Measurements from ENCODE around the gene FAM149B1.

The FAM149B1 gene

DNA sequence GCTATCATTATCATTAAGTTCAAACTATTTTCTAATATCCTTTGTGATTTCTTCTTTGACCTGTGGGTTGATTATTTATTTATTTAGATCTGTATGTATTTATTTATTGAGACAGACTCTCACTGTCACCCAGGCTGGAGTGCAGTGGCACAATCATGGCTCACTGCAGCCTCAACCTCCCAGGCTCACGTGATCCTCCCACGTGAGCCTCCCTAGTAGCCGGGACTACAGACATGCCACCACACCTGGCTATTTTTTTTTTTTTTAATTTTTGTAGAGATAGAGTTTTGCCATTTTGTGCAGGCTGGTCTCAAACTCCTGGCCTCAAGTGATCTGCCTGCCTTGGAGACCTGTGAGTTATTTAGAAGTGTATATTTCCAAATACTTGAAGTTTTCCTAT, 113.2 kb downstream of the FAM149B1 start:
- no peaks in the 10 kb centered on the region for H3K27me3 ChIP-seq (ENCODE audit: control insufficient read depth in 3 of 3, insufficient read depth in 3 of 3, low read depth in 1 of 3, low read length in 3 of 3)
- H2BK15ac ChIP-seq (ENCODE audit: low read length) = no peak overlapping the region
- no peak overlapping the region for H2BK5ac ChIP-seq (ENCODE audit: low read length)
- no peak overlapping the region for H2BK120ac ChIP-seq (ENCODE audit: low read depth, low read length)
- H2AK5ac ChIP-seq (ENCODE audit: low read depth, low read length) = no peak overlapping the region
- H3K9me3 ChIP-seq (replicated peaks in 1 of 2; ENCODE audit: control insufficient read depth in 2 of 2, insufficient read depth in 1 of 2, low read depth in 1 of 2, low read length in 2 of 2) = no peaks in the 10 kb centered on the region
- no peak overlapping the region for H2BK12ac ChIP-seq (ENCODE audit: low read length)
- no peak overlapping the region for H2AFZ ChIP-seq (ENCODE audit: low read length)
- no peak overlapping the region for H3K27ac ChIP-seq (replicated peaks; ENCODE audit: low read length)
- H4K91ac ChIP-seq (ENCODE audit: low read depth, low read length, poor library complexity) = no peak overlapping the region
- no peaks in the 10 kb centered on the region for H3K36me3 ChIP-seq (replicated peaks in 1 of 2; ENCODE audit: control insufficient read depth in 2 of 2, insufficient read depth in 2 of 2, low read length in 2 of 2)
- H3K9ac ChIP-seq (ENCODE audit: low read depth, low read length, poor library complexity) = no peak overlapping the region
- H3K4me1 ChIP-seq (ENCODE audit: control insufficient read depth in 2 of 2, insufficient read depth in 1 of 2, low read depth in 1 of 2, low read length in 2 of 2) = no peaks in the 10 kb centered on the region
- H3K4me2 ChIP-seq (ENCODE audit: insufficient read depth, low read length, poor library complexity, severe bottlenecking) = no peak overlapping the region
- H3K4ac ChIP-seq (ENCODE audit: low read length) = no peak overlapping the region
- WGBS, 2 donors (ENCODE audit: extremely low coverage in 2 of 2, insufficient read length in 2 of 2, insufficient replicate concordance in 1 of 2) = no CpG with 5 or more reads among the region's 3 CpGs
- H3K4me3 ChIP-seq (ENCODE audit: low read length in 2 of 2) = no peak overlapping the region
- H3K18ac ChIP-seq (ENCODE audit: low read length) = no peak overlapping the region
- no peak overlapping the region for H3K14ac ChIP-seq (ENCODE audit: low read length)
- H4K8ac ChIP-seq (ENCODE audit: low read depth, low read length) = no peak overlapping the region
- DNase-seq (ENCODE audit: low spot score) = no peak
- H3K79me1 ChIP-seq (ENCODE audit: low read depth, low read length) = no peaks in the 10 kb centered on the region
- H3K23ac ChIP-seq (ENCODE audit: low read depth, low read length, poor library complexity) = no peak overlapping the region

GRCh38 chr10:73287441-73287840, 119.5 kb downstream of the FAM149B1 start:
- H2BK120ac ChIP-seq (ENCODE audit: low read depth, low read length) = no peak overlapping the region
- H2BK12ac ChIP-seq (ENCODE audit: low read length) = no peak overlapping the region
- no peak overlapping the region for H3K4me3 ChIP-seq (ENCODE audit: low read length in 2 of 2)
- H3K4me2 ChIP-seq (ENCODE audit: insufficient read depth, low read length, poor library complexity, severe bottlenecking) = no peak overlapping the region
- H3K27ac ChIP-seq (replicated peaks; ENCODE audit: low read length) = no peak overlapping the region
- WGBS, 2 donors (ENCODE audit: extremely low coverage in 2 of 2, insufficient read length in 2 of 2, insufficient replicate concordance in 1 of 2) = no CpG with 5 or more reads among the region's 1 CpG
- H4K91ac ChIP-seq (ENCODE audit: low read depth, low read length, poor library complexity) = no peak overlapping the region
- H3K9me3 ChIP-seq (replicated peaks in 1 of 2; ENCODE audit: control insufficient read depth in 2 of 2, insufficient read depth in 1 of 2, low read depth in 1 of 2, low read length in 2 of 2) = no peaks in the 10 kb centered on the region
- no peaks in the 10 kb centered on the region for H3K4me1 ChIP-seq (ENCODE audit: control insufficient read depth in 2 of 2, insufficient read depth in 1 of 2, low read depth in 1 of 2, low read length in 2 of 2)
- no peak overlapping the region for H3K18ac ChIP-seq (ENCODE audit: low read length)
- DNase-seq (ENCODE audit: low spot score) = no peak
- H4K8ac ChIP-seq (ENCODE audit: low read depth, low read length) = no peak overlapping the region
- H3K79me1 ChIP-seq (ENCODE audit: low read depth, low read length) = no peaks in the 10 kb centered on the region
- no peak overlapping the region for H3K9ac ChIP-seq (ENCODE audit: low read depth, low read length, poor library complexity)
- H2AFZ ChIP-seq (ENCODE audit: low read length) = no peak overlapping the region
- no peak overlapping the region for H3K4ac ChIP-seq (ENCODE audit: low read length)
- H3K23ac ChIP-seq (ENCODE audit: low read depth, low read length, poor library complexity) = no peak overlapping the region
- no peak overlapping the region for H3K14ac ChIP-seq (ENCODE audit: low read length)
- H2BK15ac ChIP-seq (ENCODE audit: low read length) = no peak overlapping the region
- H2BK5ac ChIP-seq (ENCODE audit: low read length) = no peak overlapping the region
- no peaks in the 10 kb centered on the region for H3K36me3 ChIP-seq (replicated peaks in 1 of 2; ENCODE audit: control insufficient read depth in 2 of 2, insufficient read depth in 2 of 2, low read length in 2 of 2)
- H3K27me3 ChIP-seq (ENCODE audit: control insufficient read depth in 3 of 3, insufficient read depth in 3 of 3, low read depth in 1 of 3, low read length in 3 of 3) = no peaks in the 10 kb centered on the region
- no peak overlapping the region for H2AK5ac ChIP-seq (ENCODE audit: low read depth, low read length)

DNA sequence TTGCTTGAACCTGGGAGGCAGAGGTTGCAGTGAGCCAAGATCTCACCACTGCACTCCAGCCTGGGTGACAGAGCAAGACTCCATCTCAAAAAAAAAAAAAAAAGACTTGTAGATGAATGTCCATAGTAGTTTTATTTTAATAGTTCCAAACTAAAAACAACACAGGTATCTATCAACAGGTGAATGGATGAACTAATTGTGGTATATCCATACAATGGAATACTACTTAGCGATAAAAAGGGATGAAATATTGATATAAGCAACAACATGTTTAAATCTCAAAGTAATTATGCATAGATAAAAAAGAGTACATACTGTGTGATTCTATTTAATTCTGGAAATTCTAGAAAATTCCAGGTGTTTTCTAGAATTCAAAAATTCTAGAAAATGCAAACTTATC, 122.0 kb downstream of the FAM149B1 start:
- Histone ChIP-seq H3K23ac (ENCODE audit: low read depth, low read length, poor library complexity) (no peak overlapping the region), H3K18ac (ENCODE audit: low read length) (no peak overlapping the region), H4K8ac (ENCODE audit: low read depth, low read length) (no peak overlapping the region), H3K4me1 (ENCODE audit: control insufficient read depth in 2 of 2, insufficient read depth in 1 of 2, low read depth in 1 of 2, low read length in 2 of 2) (no peaks in the 10 kb centered on the region), H2BK12ac (ENCODE audit: low read length) (no peak overlapping the region), H3K9ac (ENCODE audit: low read depth, low read length, poor library complexity) (no peak overlapping the region), H2BK5ac (ENCODE audit: low read length) (no peak overlapping the region), H3K27ac (replicated peaks; ENCODE audit: low read length) (no peak overlapping the region), H3K79me1 (ENCODE audit: low read depth, low read length) (no peaks in the 10 kb centered on the region), H3K27me3 (ENCODE audit: control insufficient read depth in 3 of 3, insufficient read depth in 3 of 3, low read depth in 1 of 3, low read length in 3 of 3) (no peaks in the 10 kb centered on the region), H2BK15ac (ENCODE audit: low read length) (no peak overlapping the region), H3K4me3 (ENCODE audit: low read length in 2 of 2) (no peak overlapping the region), H2AK5ac (ENCODE audit: low read depth, low read length) (no peak overlapping the region), H4K91ac (ENCODE audit: low read depth, low read length, poor library complexity) (no peak overlapping the region), H3K36me3 (replicated peaks in 1 of 2; ENCODE audit: control insufficient read depth in 2 of 2, insufficient read depth in 2 of 2, low read length in 2 of 2) (no peaks in the 10 kb centered on the region), H2AFZ (ENCODE audit: low read length) (no peak overlapping the region), H2BK120ac (ENCODE audit: low read depth, low read length) (no peak overlapping the region), H3K14ac (ENCODE audit: low read length) (no peak overlapping the region), H3K4ac (ENCODE audit: low read length) (no peak overlapping the region), H3K4me2 (ENCODE audit: insufficient read depth, low read length, poor library complexity, severe bottlenecking) (no peak overlapping the region), H3K9me3 (replicated peaks in 1 of 2; ENCODE audit: control insufficient read depth in 2 of 2, insufficient read depth in 1 of 2, low read depth in 1 of 2, low read length in 2 of 2) (no peaks in the 10 kb centered on the region)
- no CpG with 5 or more reads among the region's 1 CpG for WGBS, 2 donors (ENCODE audit: extremely low coverage in 2 of 2, insufficient read length in 2 of 2, insufficient replicate concordance in 1 of 2)
- no peak for DNase-seq (ENCODE audit: low spot score)

DNA sequence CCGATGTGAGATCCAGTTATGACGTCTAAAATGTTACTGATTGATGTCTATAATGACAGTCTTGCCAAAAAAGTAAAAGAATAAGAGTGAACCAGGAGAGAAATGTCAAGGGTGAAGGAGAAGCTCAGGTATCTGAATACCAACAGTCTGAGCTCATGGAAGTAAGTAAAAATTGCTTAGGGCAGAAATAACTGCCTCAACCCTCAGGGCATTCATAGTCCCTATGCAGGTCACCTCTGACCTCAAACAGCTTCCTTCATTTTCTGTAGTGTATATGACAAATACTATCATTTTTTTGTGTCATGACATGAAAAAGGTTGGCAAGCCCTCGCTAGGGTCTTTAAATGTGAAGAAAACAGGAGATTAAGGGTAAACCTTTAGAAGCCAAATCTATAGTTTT, 125.5 kb downstream of the FAM149B1 start:
- H3K27ac ChIP-seq (replicated peaks; ENCODE audit: low read length) = no peak overlapping the region

More for the DNA sequence above, 125.5 kb downstream of the FAM149B1 start:
- H2AK5ac ChIP-seq (ENCODE audit: low read depth, low read length) = no peak overlapping the region
- no peak overlapping the region for H2BK12ac ChIP-seq (ENCODE audit: low read length)
- H2BK5ac ChIP-seq (ENCODE audit: low read length) = no peak overlapping the region
- WGBS, 2 donors (ENCODE audit: extremely low coverage in 2 of 2, insufficient read length in 2 of 2, insufficient replicate concordance in 1 of 2) = no CpG with 5 or more reads among the region's 3 CpGs
- H2BK15ac ChIP-seq (ENCODE audit: low read length) = no peak overlapping the region
- H3K18ac ChIP-seq (ENCODE audit: low read length) = no peak overlapping the region
- H2AFZ ChIP-seq (ENCODE audit: low read length) = no peak overlapping the region
- H3K4me1 ChIP-seq (ENCODE audit: control insufficient read depth in 2 of 2, insufficient read depth in 1 of 2, low read depth in 1 of 2, low read length in 2 of 2) = no peaks in the 10 kb centered on the region
- no peak overlapping the region for H2BK120ac ChIP-seq (ENCODE audit: low read depth, low read length)
- H3K4ac ChIP-seq (ENCODE audit: low read length) = no peak overlapping the region
- H3K23ac ChIP-seq (ENCODE audit: low read depth, low read length, poor library complexity) = no peak overlapping the region
- H4K8ac ChIP-seq (ENCODE audit: low read depth, low read length) = no peak overlapping the region
- no peak overlapping the region for H3K4me3 ChIP-seq (ENCODE audit: low read length in 2 of 2)
- no peaks in the 10 kb centered on the region for H3K36me3 ChIP-seq (replicated peaks in 1 of 2; ENCODE audit: control insufficient read depth in 2 of 2, insufficient read depth in 2 of 2, low read length in 2 of 2)
- H4K91ac ChIP-seq (ENCODE audit: low read depth, low read length, poor library complexity) = no peak overlapping the region
- no peak overlapping the region for H3K14ac ChIP-seq (ENCODE audit: low read length)
- no peak overlapping the region for H3K9ac ChIP-seq (ENCODE audit: low read depth, low read length, poor library complexity)
- H3K4me2 ChIP-seq (ENCODE audit: insufficient read depth, low read length, poor library complexity, severe bottlenecking) = no peak overlapping the region
- no peak for DNase-seq (ENCODE audit: low spot score)
- H3K9me3 ChIP-seq (replicated peaks in 1 of 2; ENCODE audit: control insufficient read depth in 2 of 2, insufficient read depth in 1 of 2, low read depth in 1 of 2, low read length in 2 of 2) = no peaks in the 10 kb centered on the region
- no peaks in the 10 kb centered on the region for H3K79me1 ChIP-seq (ENCODE audit: low read depth, low read length)
- no peaks in the 10 kb centered on the region for H3K27me3 ChIP-seq (ENCODE audit: control insufficient read depth in 3 of 3, insufficient read depth in 3 of 3, low read depth in 1 of 3, low read length in 3 of 3)

Measured in neuronal stem cell (in vitro differentiated cells).